K562 (cell line): ENCODE results near the gene FAM193A. TPM values are rescaled to one million over a fixed set of nuclear protein-coding genes. Genes with fewer than 3 reads are reported as not detected.

Source experiments
- ATAC-seq: fragments of 200-7000 bp; cut with Tn5 transposase; 3 replicates; pipeline ENCODE4 v1.9.1; 2020; ENCODE audit warnings: moderate library complexity
- BruUV-seq: library from RNA; stranded (reverse); fragments of 400-500 nt; replicated peaks from 2 replicates; lab custom pipeline; 2021; lab: Mats Ljungman, UMichigan
- CTCF ChIA-PET: fragments of 300-600 bp; formaldehyde crosslinking; extraction: SDS; loops from one replicate; lab custom pipeline; 2021; ENCODE audit warnings: low intra/inter-chr PET ratio; lab: Yijun Ruan, JAX
- POLR2A ChIA-PET: fragments of 300-600, 350-650 bp; sonication (Branson Sonifier 250); formaldehyde crosslinking; extraction: SDS; loops from one replicate; lab custom pipeline; 2021; ENCODE audit warnings: antibody characterized with exemption, inconsistent platforms; lab: Yijun Ruan, JAX
- DNase-seq, 4 experiments: peaks; one replicate each; pipeline versions ENCODE4 v3.0.0 to v3.0.0-alpha.2; 2011 to 2018; ENCODE audit warnings: low spot score in 3 of 4, mixed read lengths in 3 of 4; ENCODE audit errors: extremely low read depth in 1 of 4
- FAIRE-seq: peaks from 2 replicates; lab custom pipeline; 2011; peaks lifted over from hg19 to GRCh38; lab: Jason Lieb, UNC
- H2AFZ ChIP-seq: 2 replicates; pipeline ENCODE4 v1.6.0; 2011; ENCODE audit warnings: low read depth, low read length, control low read depth, inconsistent platforms
- H3K27ac ChIP-seq: fragments of 200-600 bp; 3 replicates; pipeline ENCODE4 v1.8.0; 2011; ENCODE audit warnings: low read depth, mild to moderate bottlenecking, control low read depth, inconsistent platforms, low read length, moderate library complexity, mixed read lengths; ENCODE audit errors: extremely low read depth
- H3K27me3 ChIP-seq, 2 experiments: fragments of 300-600 bp in 1 of 2; 2 replicates in 1 of 2; 3 replicates in 1 of 2; pipeline versions ENCODE4 v1.6.0 to v1.8.0; 2011; ENCODE audit warnings: inconsistent platforms in 2 of 2, low read length in 2 of 2, mild to moderate bottlenecking in 1 of 2, mixed read lengths in 1 of 2, moderate library complexity in 1 of 2; ENCODE audit not compliant: control insufficient read depth in 2 of 2, insufficient read depth in 2 of 2
- H3K36me3 ChIP-seq: fragments of 300-600 bp; 3 replicates; pipeline ENCODE4 v1.8.0; 2011; ENCODE audit warnings: mild to moderate bottlenecking, low read length, inconsistent platforms; ENCODE audit not compliant: control insufficient read depth, insufficient read depth
- H3K4me1 ChIP-seq, 2 experiments: fragments of 200-600 bp in 1 of 2; replicated peaks in 1 of 2; 2 replicates in 1 of 2; 3 replicates in 1 of 2; pipeline versions ENCODE4 v1.5.1 to v1.8.0; 2011; ENCODE audit warnings: inconsistent platforms in 2 of 2, low read length in 2 of 2, mild to moderate bottlenecking in 1 of 2, mixed read lengths in 1 of 2, moderate library complexity in 1 of 2; ENCODE audit not compliant: control insufficient read depth in 2 of 2, insufficient read depth in 2 of 2
- H3K4me2 ChIP-seq: 2 replicates; pipeline ENCODE4 v1.6.1; 2011; ENCODE audit warnings: low read length, control low read depth, inconsistent platforms, mixed read lengths; ENCODE audit not compliant: insufficient read depth
- H3K4me3 ChIP-seq: fragments of 200-600 bp; sonication (generic), shearing (Covaris generic); 2 replicates; pipeline ENCODE4 v1.5.1; 2016; ENCODE audit warnings: control low read depth, inconsistent platforms
- H3K79me2 ChIP-seq: fragments of 200-600 bp; 3 replicates; pipeline ENCODE4 v1.8.0; 2011; ENCODE audit warnings: low read length, inconsistent platforms; ENCODE audit not compliant: control insufficient read depth, insufficient read depth
- H3K9ac ChIP-seq, 2 experiments: 2 replicates each; pipeline versions ENCODE4 v1.6.0 to v1.6.1; 2011; ENCODE audit warnings: low read depth in 2 of 2, low read length in 2 of 2, control low read depth in 1 of 2, inconsistent platforms in 1 of 2, mild to moderate bottlenecking in 1 of 2, mixed read lengths in 1 of 2; ENCODE audit not compliant: insufficient read depth in 1 of 2
- H3K9me1 ChIP-seq: one replicate; pipeline ENCODE4 v1.6.0; 2011; ENCODE audit warnings: inconsistent platforms, mild to moderate bottlenecking, low read length, moderate library complexity; ENCODE audit not compliant: control insufficient read depth, insufficient read depth
- H3K9me3 ChIP-seq: replicated peaks from 2 replicates; pipeline ENCODE4 v1.5.1; 2011; ENCODE audit warnings: low read depth, low read length, inconsistent platforms; ENCODE audit not compliant: control insufficient read depth, insufficient read depth
- H4K20me1 ChIP-seq: replicated peaks from 2 replicates; pipeline ENCODE4 v1.6.1; 2011; ENCODE audit warnings: low read length, inconsistent platforms, mixed read lengths; ENCODE audit not compliant: control insufficient read depth, insufficient read depth
- ARID2 ChIP-seq: fragments of 450-650 bp; IDR thresholded peaks from 2 replicates; pipeline ENCODE4 v1.6.1; 2017; ENCODE audit warnings: antibody characterized with exemption, mild to moderate bottlenecking
- FIP1L1 ChIP-seq: fragments of 200-400 bp; formaldehyde crosslinking; IDR thresholded peaks from 2 replicates; pipeline ENCODE4 v1.6.1; 2018; ENCODE audit warnings: mild to moderate bottlenecking, low read depth, low read length; ENCODE audit not compliant: poor library complexity, severe bottlenecking
- KDM1A ChIP-seq, 2 experiments: fragments of 450-650 bp; IDR thresholded peaks; 2 replicates each; pipeline ENCODE4 v1.6.1; 2016; ENCODE audit warnings: mild to moderate bottlenecking in 2 of 2
- RERE ChIP-seq: sonication (generic); formaldehyde crosslinking; IDR thresholded peaks from 2 replicates; pipeline ENCODE4 v1.8.0; 2023; ENCODE audit warnings: missing genetic modification reagents, mild to moderate bottlenecking, borderline replicate concordance
- RUNX1 ChIP-seq: sonication (generic); IDR thresholded peaks from 2 replicates; pipeline ENCODE4 v1.6.1; 2016; ENCODE audit warnings: antibody characterized with exemption, low read depth
- TAF15 ChIP-seq: fragments of 200-400 bp; formaldehyde crosslinking; IDR thresholded peaks from 2 replicates; pipeline ENCODE4 v1.6.1; 2017; ENCODE audit warnings: mild to moderate bottlenecking, low read depth, low read length, moderate library complexity
- U2AF1 ChIP-seq: fragments of 200-400 bp; formaldehyde crosslinking; optimal IDR thresholded peaks from 2 replicates; pipeline ENCODE3; 2017; ENCODE audit warnings: mild to moderate bottlenecking, low read depth, low read length, moderate library complexity
- ZNF12 ChIP-seq: sonication (generic); formaldehyde crosslinking; IDR thresholded peaks from 2 replicates; pipeline ENCODE4 v1.4.0; 2020; ENCODE audit warnings: mild to moderate bottlenecking, missing genetic modification reagents
- ZNF24 ChIP-seq: fragments of 450-650 bp; IDR thresholded peaks from 2 replicates; pipeline ENCODE4 v1.6.1; 2016
- WGBS: fragments of 100-300 bp; shearing (Covaris generic); methylation state at CpG from one replicate; pipeline ENCODE4 v1.1.6; 2016; ENCODE audit warnings: low coverage, mixed read lengths; ENCODE audit not compliant: insufficient coverage; ENCODE audit errors: missing lambda C conversion rate; 5-methylcytosine and 5-hydroxymethylcytosine counted together
- in situ Hi-C: fragments of 300-500 bp; cut with MboI; formaldehyde crosslinking; loops from 4 replicates; pipeline ENCODE4 v1.15.0; 2018; ENCODE audit warnings: inconsistent platforms, mixed read lengths
- intact Hi-C: fragments of 100-400 bp; cut with micrococcal nuclease; formaldehyde crosslinking; loops from 2 replicates; pipeline ENCODE4 v1.14.2; 2022
- polyA plus RNA-seq, 8 experiments: library from polyadenylated mRNA; depleted of rRNA in 4 of 8; stranded (reverse) in 5 of 8; unstranded in 3 of 8; fragments of >200 nt; fragmentation: Nextera tagmentation in 2 of 8; fragmentation: Illumina TruSeq in 1 of 8; extraction: Ambion mirVana in 2 of 8; extraction: Trizol in 1 of 8; gene quantifications; 2 replicates each; pipeline versions ENCODE4 v1.2.1 to v1.2.3, GENCODE V29; 2011 to 2014; ENCODE audit warnings: inconsistent platforms in 1 of 8, missing spikeins in 1 of 8
- total RNA-seq, 7 experiments: library from RNA; depleted of rRNA in 6 of 7; stranded (reverse); fragments of >200 nt in 6 of 7; fragmentation: Illumina TruSeq in 2 of 7; extraction: Trizol in 2 of 7; gene quantifications; 2 replicates each; pipeline versions ENCODE4 v1.2.1 to v1.2.3, GENCODE V29; 2011 to 2021; ENCODE audit warnings: low replicate concordance in 1 of 7
- TF ChIP-seq, protein P1 (sequence below): sonication (generic); formaldehyde crosslinking; IDR thresholded peaks from 2 replicates; pipeline ENCODE4 v1.8.1; 2023; ENCODE audit warnings: mild to moderate bottlenecking, missing genetic modification reagents
- TF ChIP-seq, protein P2 (sequence below), 3 experiments: fragments of 200-800 bp in 1 of 3; fragments of 250-450 bp in 1 of 3; fragments of 450-650 bp in 1 of 3; sonication (Bioruptor Pico) in 1 of 3; sonication (Bioruptor generic) in 1 of 3; formaldehyde crosslinking in 1 of 3; IDR thresholded peaks; 2 replicates each; pipeline versions ENCODE4 v1.6.1 to v1.8.0; 2016 to 2022; ENCODE audit warnings: mild to moderate bottlenecking in 2 of 3, missing genetic modification characterization in 2 of 3, missing compliant biosample characterization in 1 of 3, moderate library complexity in 1 of 3

FAM193A gene
- total and polyA plus RNA-seq, 9 of the 15 experiments (the other 6 are each of a cell fraction or from before 2014, with no cell fraction given), result 0.46 to 24.6 (median 9.6) TPM

GRCh38 chr4:2497931-2498330, 38.5 kb upstream of the FAM193A start:
- intact Hi-C loops (no loop called here), in situ Hi-C loops (no loop called here)
- DNase-seq (no peak), ATAC-seq (no peak), FAIRE-seq (no peak)
- Histone ChIP-seq H3K4me2 (no peak overlapping the region), H3K4me3 (no peak overlapping the region), H3K36me3 (peaks cover 86% of the 10 kb centered on the region), H3K9me3 (no peaks in the 10 kb centered on the region), H3K27ac (no peak overlapping the region), H4K20me1 (peaks cover 6% of the 10 kb centered on the region), H2AFZ (no peak overlapping the region), H3K9ac (no peak overlapping the region), H3K4me1 (no peaks in the 10 kb centered on the region), H3K79me2 (peaks cover 29% of the 10 kb centered on the region), H3K27me3 (no peaks in the 10 kb centered on the region), H3K9me1 (no peaks in the 10 kb centered on the region)
- 94% methylated on average over 9 of the region's 9 CpGs for WGBS
- no TSS peak for BruUV-seq
- ChIA-PET CTCF (no interaction called here), POLR2A (interaction anchor here (1.0 to 1.1 kb wide), 2 partner anchors 12 to 13 kb away, joined by 3 read pairs; no protein-coding TSS in a partner anchor)
- TF ChIP-seq RERE (CRISPR knock-in tag), result no peak
- TF ChIP-seq TAF15, result no peak
- TF ChIP-seq, protein P1, sequence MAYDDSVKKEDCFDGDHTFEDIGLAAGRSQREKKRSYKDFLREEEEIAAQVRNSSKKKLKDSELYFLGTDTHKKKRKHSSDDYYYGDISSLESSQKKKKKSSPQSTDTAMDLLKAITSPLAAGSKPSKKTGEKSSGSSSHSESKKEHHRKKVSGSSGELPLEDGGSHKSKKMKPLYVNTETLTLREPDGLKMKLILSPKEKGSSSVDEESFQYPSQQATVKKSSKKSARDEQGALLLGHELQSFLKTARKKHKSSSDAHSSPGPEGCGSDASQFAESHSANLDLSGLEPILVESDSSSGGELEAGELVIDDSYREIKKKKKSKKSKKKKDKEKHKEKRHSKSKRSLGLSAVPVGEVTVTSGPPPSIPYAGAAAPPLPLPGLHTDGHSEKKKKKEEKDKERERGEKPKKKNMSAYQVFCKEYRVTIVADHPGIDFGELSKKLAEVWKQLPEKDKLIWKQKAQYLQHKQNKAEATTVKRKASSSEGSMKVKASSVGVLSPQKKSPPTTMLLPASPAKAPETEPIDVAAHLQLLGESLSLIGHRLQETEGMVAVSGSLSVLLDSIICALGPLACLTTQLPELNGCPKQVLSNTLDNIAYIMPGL, result no peak
- TF ChIP-seq U2AF1, result no peak
- no peak for TF ChIP-seq ZNF24
- TF ChIP-seq, protein P2, sequence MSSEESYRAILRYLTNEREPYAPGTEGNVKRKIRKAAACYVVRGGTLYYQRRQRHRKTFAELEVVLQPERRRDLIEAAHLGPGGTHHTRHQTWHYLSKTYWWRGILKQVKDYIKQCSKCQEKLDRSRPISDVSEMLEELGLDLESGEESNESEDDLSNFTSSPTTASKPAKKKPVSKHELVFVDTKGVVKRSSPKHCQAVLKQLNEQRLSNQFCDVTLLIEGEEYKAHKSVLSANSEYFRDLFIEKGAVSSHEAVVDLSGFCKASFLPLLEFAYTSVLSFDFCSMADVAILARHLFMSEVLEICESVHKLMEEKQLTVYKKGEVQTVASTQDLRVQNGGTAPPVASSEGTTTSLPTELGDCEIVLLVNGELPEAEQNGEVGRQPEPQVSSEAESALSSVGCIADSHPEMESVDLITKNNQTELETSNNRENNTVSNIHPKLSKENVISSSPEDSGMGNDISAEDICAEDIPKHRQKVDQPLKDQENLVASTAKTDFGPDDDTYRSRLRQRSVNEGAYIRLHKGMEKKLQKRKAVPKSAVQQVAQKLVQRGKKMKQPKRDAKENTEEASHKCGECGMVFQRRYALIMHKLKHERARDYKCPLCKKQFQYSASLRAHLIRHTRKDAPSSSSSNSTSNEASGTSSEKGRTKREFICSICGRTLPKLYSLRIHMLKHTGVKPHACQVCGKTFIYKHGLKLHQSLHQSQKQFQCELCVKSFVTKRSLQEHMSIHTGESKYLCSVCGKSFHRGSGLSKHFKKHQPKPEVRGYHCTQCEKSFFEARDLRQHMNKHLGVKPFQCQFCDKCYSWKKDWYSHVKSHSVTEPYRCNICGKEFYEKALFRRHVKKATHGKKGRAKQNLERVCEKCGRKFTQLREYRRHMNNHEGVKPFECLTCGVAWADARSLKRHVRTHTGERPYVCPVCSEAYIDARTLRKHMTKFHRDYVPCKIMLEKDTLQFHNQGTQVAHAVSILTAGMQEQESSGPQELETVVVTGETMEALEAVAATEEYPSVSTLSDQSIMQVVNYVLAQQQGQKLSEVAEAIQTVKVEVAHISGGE (CRISPR knock-in tag; IDR thresholded peaks at IDR 0.05), result no peak
- TF ChIP-seq ARID2, result no peak
- TF ChIP-seq FIP1L1, result no peak
- TF ChIP-seq RUNX1, result no peak
- no peak for TF ChIP-seq ZNF12 (CRISPR knock-in tag)
- TF ChIP-seq KDM1A (IDR thresholded peaks at IDR 0.05), result no peak
